HEK293T (cell line): Measurements from ENCODE around the gene NID2.

Experiments
- CTCF ChIA-PET: fragments of 350-600 bp; formaldehyde crosslinking; extraction: SDS; loops from one replicate; lab custom pipeline; 2021; ENCODE audit warnings: antibody characterized with exemption, inconsistent platforms; lab: Yijun Ruan, JAX
- POLR2A ChIA-PET: fragments of 350-600 bp; formaldehyde crosslinking; extraction: SDS; loops from one replicate; lab custom pipeline; 2020; ENCODE audit warnings: antibody characterized with exemption, inconsistent platforms; lab: Yijun Ruan, JAX
- DNase-seq: peaks from one replicate; pipeline ENCODE4 v3.0.0; 2012; ENCODE audit warnings: mixed read lengths; ENCODE audit errors: extremely low spot score
- ARNT ChIP-seq: fragments of 450-650 bp; IDR thresholded peaks from 2 replicates; pipeline ENCODE4 v1.6.1; 2017; ENCODE audit warnings: mild to moderate bottlenecking
- BHLHE40 ChIP-seq: fragments of 450-650 bp; IDR thresholded peaks from 2 replicates; pipeline ENCODE4 v1.6.1; 2016; ENCODE audit warnings: mild to moderate bottlenecking, moderate library complexity, borderline replicate concordance
- CTBP1 ChIP-seq: fragments of 450-650 bp; IDR thresholded peaks from 2 replicates; pipeline ENCODE4 v1.6.1; 2016; ENCODE audit warnings: borderline replicate concordance
- ELF4 ChIP-seq: fragments of 450-650 bp; IDR thresholded peaks from 2 replicates; pipeline ENCODE4 v1.6.1; 2017; ENCODE audit warnings: antibody characterized with exemption
- FOXA1 ChIP-seq: fragments of 450-650 bp; IDR thresholded peaks from 2 replicates; pipeline ENCODE4 v1.6.1; 2016; ENCODE audit warnings: mild to moderate bottlenecking
- FOXK2 ChIP-seq: fragments of 450-650 bp; IDR thresholded peaks from 2 replicates; pipeline ENCODE4 v1.6.1; 2016; ENCODE audit warnings: mild to moderate bottlenecking
- FOXM1 ChIP-seq: fragments of 450-650 bp; IDR thresholded peaks from 2 replicates; pipeline ENCODE4 v1.6.1; 2017; ENCODE audit warnings: mild to moderate bottlenecking, borderline replicate concordance
- HDGF ChIP-seq: fragments of 450-650 bp; IDR thresholded peaks from 2 replicates; pipeline ENCODE4 v1.6.1; 2017; ENCODE audit warnings: antibody characterized with exemption, borderline replicate concordance
- L3MBTL2 ChIP-seq: fragments of 450-650 bp; conservative IDR thresholded peaks from 2 replicates; pipeline ENCODE4 v1.6.1; 2016; ENCODE audit warnings: mild to moderate bottlenecking
- LEF1 ChIP-seq: fragments of 450-650 bp; IDR thresholded peaks from 2 replicates; pipeline ENCODE4 v1.6.1; 2017; ENCODE audit warnings: mild to moderate bottlenecking, borderline replicate concordance
- NFRKB ChIP-seq: fragments of 450-650 bp; IDR thresholded peaks from 2 replicates; pipeline ENCODE4 v1.6.1; 2016; ENCODE audit warnings: mild to moderate bottlenecking, moderate library complexity
- PKNOX1 ChIP-seq: fragments of 450-650 bp; IDR thresholded peaks from 2 replicates; pipeline ENCODE4 v1.6.1; 2016
- SP1 ChIP-seq: fragments of 450-650 bp; IDR thresholded peaks from 2 replicates; pipeline ENCODE4 v1.6.1; 2017
- SUZ12 ChIP-seq: fragments of 450-650 bp; IDR thresholded peaks from 2 replicates; pipeline ENCODE4 v1.6.1; 2016; ENCODE audit warnings: mild to moderate bottlenecking
- TARDBP ChIP-seq: fragments of 450-650 bp; IDR thresholded peaks from 2 replicates; pipeline ENCODE4 v1.6.1; 2016
- ZNF384 ChIP-seq: fragments of 450-650 bp; IDR thresholded peaks from 2 replicates; pipeline ENCODE4 v1.6.1; 2016

Gene NID2

GRCh38 chr14:52070051-52070431 lies 1.2 kb upstream of the NID2 start:
- DNase-seq: no peak
- TF ChIP-seq ARNT (no peak), L3MBTL2 (no peak), LEF1 (no peak), FOXA1 (no peak), ZNF384 (no peak), FOXK2 (no peak), TARDBP (no peak), SP1 (no peak), ELF4 (no peak), CTBP1 (no peak), PKNOX1 (no peak), BHLHE40 (no peak), HDGF (no peak), NFRKB (no peak)
- ChIA-PET CTCF (interaction anchor here (0.7 to 2.5 kb wide), 4 partner anchors 22 to 824 kb away, joined by 3 to 12 read pairs (median 4); no protein-coding TSS in a partner anchor), POLR2A (interaction anchor here (2.2 kb wide), 1 partner anchor 11 kb away, joined by 14 read pairs; no protein-coding TSS in a partner anchor)

- TF ChIP-seq BHLHE40 (no peak), L3MBTL2 (no peak), SP1 (no peak), ELF4 (no peak; the same call in 1 of the 2 replicates), FOXA1 (no peak), FOXM1 (no peak), TARDBP (no peak), HDGF (no peak), ZNF384 (no peak), FOXK2 (no peak), CTBP1 (no peak), NFRKB (no peak), LEF1 (no peak), SUZ12 (no peak), PKNOX1 (no peak), ARNT (no peak)
- CTCF ChIA-PET: interaction anchor here (0.7 to 2.5 kb wide), 7 partner anchors 12 to 823 kb away, joined by 3 to 12 read pairs (median 4); no protein-coding TSS in a partner anchor
- POLR2A ChIA-PET: interaction anchor here (1.0 to 2.2 kb wide), 9 partner anchors 8 to 80 kb away, joined by 3 to 14 read pairs (median 4); partner anchors contain the start of gene RTRAF
- peak; percentile 34 for DNase-seq
Observed at GRCh38 chr14:52069307-52070050, 620 bp upstream of the NID2 start.

- DNase-seq: peak; percentile 47
- ChIA-PET CTCF (interaction anchor here (0.6 kb wide), 1 partner anchor 18 kb away, joined by 3 read pairs; no protein-coding TSS in a partner anchor), POLR2A (interaction anchor here (0.9 to 2.2 kb wide), 8 partner anchors 8 to 78 kb away, joined by 3 to 14 read pairs (median 4); partner anchors contain the start of gene RTRAF)
- TF ChIP-seq TARDBP: no peak
- no peak for TF ChIP-seq ELF4
- TF ChIP-seq L3MBTL2: no peak
- no peak for TF ChIP-seq SUZ12
- TF ChIP-seq CTBP1: no peak
- TF ChIP-seq ARNT: no peak
- no peak for TF ChIP-seq PKNOX1
- no peak for TF ChIP-seq BHLHE40
- no peak for TF ChIP-seq FOXK2
Observed at GRCh38 chr14:52067873-52068614, 815 bp downstream of the NID2 start.

- ChIA-PET POLR2A (no interaction called here), CTCF (no interaction called here)
- DNase-seq: no peak
- TF ChIP-seq FOXA1 (no peak), HDGF (no peak), NFRKB (no peak), FOXM1 (no peak), L3MBTL2 (no peak), ZNF384 (no peak), ELF4 (no peak), ARNT (no peak), SP1 (no peak), PKNOX1 (no peak), TARDBP (no peak), LEF1 (no peak), SUZ12 (no peak), FOXK2 (no peak), CTBP1 (no peak), BHLHE40 (no peak)
Observed at GRCh38 chr14:52064174-52064573, 4.7 kb downstream of the NID2 start.

- CTCF ChIA-PET: no interaction called here
- POLR2A ChIA-PET: no interaction called here
- no peak for DNase-seq
Observed at GRCh38 chr14:52063052-52063462, 5.8 kb downstream of the NID2 start.

More at GRCh38 chr14:52063052-52063462, 5.8 kb downstream of the NID2 start:
- TF ChIP-seq PKNOX1 (no peak), ZNF384 (no peak), FOXA1 (no peak), L3MBTL2 (no peak), CTBP1 (no peak), FOXM1 (no peak)
